MG63 (cell line): Measurements from ENCODE around the gene SOBP. TPM values are rescaled to one million over a fixed set of nuclear protein-coding genes. Genes with fewer than 3 reads are reported as not detected.

Experiments used
- DNase-seq: peaks from one replicate; pipeline ENCODE4 v3.0.0-alpha.2; 2020
- H3K27me3 ChIP-seq: fragments of 250-450 bp; sonication (Bioruptor Pico); 2 replicates; pipeline ENCODE4 v1.5.1; 2020; ENCODE audit warnings: mild to moderate bottlenecking, moderate library complexity
- H3K36me3 ChIP-seq: fragments of 250-450 bp; sonication (Bioruptor Pico); 2 replicates; pipeline ENCODE4 v1.5.1; 2020; ENCODE audit warnings: mild to moderate bottlenecking, moderate library complexity
- H3K4me3 ChIP-seq: fragments of 250-450 bp; sonication (Bioruptor Pico); 2 replicates; pipeline ENCODE4 v1.5.1; 2020; ENCODE audit warnings: mild to moderate bottlenecking, moderate library complexity
- H3K9me3 ChIP-seq: fragments of 250-450 bp; sonication (Bioruptor Pico); 2 replicates; pipeline ENCODE4 v1.5.1; 2020; ENCODE audit warnings: mild to moderate bottlenecking, moderate library complexity
- total RNA-seq: library from RNA; depleted of rRNA; stranded (reverse); fragments of >200 nt; shearing (Covaris generic); gene quantifications from 2 replicates; pipeline ENCODE4 v1.2.3, GENCODE V29; 2014; ENCODE audit warnings: low replicate concordance

The SOBP gene
- total RNA-seq, 1 experiment from 2014 or later = 0.69 TPM

DNA sequence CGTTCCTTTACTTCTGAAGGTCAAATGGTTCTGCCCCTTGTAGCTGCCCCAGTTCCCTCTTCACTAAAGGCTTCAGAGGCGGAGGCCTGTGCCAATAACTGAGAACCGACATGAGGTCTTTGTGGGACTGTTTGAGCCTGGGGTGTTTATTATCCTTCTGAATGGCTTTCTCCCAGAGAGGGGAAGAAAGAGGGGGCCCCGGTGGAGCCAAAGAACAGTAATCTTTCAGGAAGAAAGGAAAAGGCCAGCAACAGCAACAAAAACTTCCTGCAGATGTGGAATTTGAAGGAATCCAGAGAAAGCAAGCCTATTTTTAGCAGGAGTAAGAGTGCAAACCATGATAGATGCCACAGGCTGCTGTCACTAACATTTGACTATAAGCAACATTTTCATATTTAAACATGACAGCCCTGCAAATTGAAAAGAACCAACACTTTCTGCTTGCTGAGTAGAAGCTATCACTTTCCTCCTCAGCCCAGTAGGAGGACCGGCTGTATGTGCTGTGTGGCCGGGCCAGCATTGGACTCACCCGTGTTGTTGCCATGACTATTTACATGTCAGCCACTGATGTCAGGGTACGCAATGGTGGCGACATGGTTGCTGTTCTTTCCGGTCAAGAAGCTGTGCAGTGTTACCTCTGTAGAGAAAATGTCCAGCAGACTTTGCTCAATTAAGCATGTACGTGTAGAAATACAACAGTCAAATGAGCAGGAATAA is 121.3 kb downstream of the SOBP start:
- Histone ChIP-seq H3K4me3 (no peak overlapping the region), H3K36me3 (no peaks in the 10 kb centered on the region), H3K27me3 (peaks cover 3% of the 10 kb centered on the region; the same call in 1 of the 2 replicates), H3K9me3 (no peaks in the 10 kb centered on the region)
- DNase-seq = no peak

DNA sequence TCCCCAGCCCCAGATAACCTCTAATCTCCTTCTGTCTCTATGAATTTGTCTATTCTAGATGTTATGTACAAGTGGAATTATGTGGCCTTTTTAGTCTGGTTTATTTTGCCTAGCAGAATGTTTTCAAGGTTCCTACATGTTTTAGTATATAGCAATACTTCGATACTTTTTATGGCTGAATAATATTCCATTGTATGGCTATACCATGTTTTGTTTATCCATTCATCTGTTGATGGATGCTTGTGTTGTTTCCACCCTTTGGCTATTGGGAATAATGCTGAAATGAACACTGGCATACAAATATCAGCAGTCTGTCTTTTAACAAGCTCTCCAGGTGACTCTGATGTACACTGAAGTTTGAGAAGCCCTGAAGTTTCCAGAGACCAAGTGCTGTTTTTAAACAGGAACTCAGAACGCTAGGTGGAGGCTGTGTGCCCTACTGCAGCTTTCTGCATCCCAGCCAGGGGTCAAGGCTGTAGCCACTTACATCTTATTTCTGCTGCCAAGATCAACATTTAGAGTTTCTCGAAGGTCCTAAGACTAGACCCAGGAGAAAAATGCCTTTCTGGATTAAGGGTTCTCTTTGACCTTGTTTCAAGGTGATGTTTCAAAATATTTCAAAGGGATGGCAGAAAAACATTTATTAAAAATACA is 123.0 kb downstream of the SOBP start:
- Histone ChIP-seq H3K27me3 (peaks cover 3% of the 10 kb centered on the region; the same call in 1 of the 2 replicates), H3K9me3 (no peaks in the 10 kb centered on the region), H3K36me3 (no peaks in the 10 kb centered on the region), H3K4me3 (no peak overlapping the region)
- DNase-seq = no peak

DNA sequence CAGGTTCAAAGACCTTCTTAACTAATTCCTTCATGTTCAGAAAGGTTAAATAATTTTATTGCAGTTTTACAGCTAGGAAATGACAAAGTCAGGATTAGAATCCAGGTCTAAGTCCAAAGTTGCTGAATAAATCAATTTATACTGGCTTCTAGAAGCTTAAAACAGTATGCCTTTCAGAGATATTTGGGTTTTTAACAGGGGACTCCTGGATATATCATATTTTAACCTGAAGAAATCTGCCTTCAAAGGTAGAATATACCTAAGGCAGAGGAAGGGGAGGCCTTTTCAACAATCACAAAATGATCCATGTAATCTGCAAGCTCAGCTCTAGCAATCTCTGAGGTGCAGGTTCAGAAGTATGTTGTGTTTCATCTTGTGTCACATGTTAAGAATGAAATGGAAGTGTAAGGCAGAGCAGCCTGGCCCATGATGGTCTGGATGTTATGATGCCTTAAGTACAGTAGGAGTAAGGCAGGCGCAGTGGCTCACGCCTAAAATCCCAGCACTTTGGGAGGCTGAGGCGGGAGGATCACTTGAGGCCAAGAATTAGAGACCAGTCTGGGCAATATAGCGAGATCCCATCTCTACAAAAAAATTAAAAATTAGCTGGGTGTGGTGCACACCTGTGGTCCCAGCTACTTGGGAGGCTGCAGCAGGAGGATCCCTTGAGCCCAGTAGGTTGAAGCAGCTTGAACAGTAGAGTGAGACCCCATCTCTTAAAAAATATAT is 123.9 kb downstream of the SOBP start:
- DNase-seq = no peak
- H3K4me3 ChIP-seq = no peak overlapping the region
- H3K9me3 ChIP-seq = no peaks in the 10 kb centered on the region
- no peaks in the 10 kb centered on the region for H3K36me3 ChIP-seq
- peaks cover 3% of the 10 kb centered on the region; the same call in 1 of the 2 replicates for H3K27me3 ChIP-seq

DNA sequence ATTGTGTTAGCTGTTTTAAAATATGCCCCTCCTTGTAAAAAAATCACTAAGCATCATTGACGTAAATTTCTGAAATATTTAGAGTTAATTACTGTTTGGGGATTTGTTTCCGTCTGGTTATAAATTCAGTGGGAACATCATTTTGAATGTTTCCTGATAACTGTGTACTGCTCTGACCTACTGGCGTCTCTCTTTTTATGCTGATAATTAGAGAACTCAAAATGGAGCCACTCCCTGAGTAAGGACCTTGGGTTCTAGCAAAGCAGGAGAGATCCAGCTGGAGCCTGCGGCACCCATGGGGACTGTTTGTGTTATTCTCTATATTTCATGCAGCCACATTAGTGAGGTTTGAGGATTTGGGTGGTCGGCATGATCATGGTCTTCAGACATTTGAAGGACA is 124.9 kb downstream of the SOBP start:
- DNase-seq = no peak
- peaks cover 3% of the 10 kb centered on the region; the same call in 1 of the 2 replicates for H3K27me3 ChIP-seq
- no peaks in the 10 kb centered on the region for H3K36me3 ChIP-seq
- H3K4me3 ChIP-seq = no peak overlapping the region
- no peaks in the 10 kb centered on the region for H3K9me3 ChIP-seq

DNA sequence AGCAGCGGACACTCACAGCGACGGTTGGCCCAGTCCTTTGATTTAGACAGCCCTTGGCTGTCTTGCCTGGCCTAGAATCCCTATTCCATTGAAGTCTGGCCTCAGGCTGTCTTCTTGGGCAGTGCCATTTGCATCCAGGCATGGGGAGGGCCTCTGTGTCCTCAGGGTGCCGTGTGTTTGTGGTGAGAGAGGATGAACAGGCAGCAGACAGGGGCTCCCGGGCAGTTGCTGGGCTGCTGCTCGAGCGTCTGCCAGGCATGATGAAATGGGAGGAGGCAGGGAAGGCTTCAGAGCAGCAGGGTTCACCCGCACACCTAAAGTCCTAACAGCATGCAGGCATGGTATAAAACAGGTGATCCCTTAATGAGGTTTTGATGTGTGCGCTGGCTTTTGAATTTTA is 126.9 kb downstream of the SOBP start:
- no peak for DNase-seq
- no peaks in the 10 kb centered on the region for H3K9me3 ChIP-seq
- H3K4me3 ChIP-seq = no peak overlapping the region
- no peaks in the 10 kb centered on the region for H3K36me3 ChIP-seq
- H3K27me3 ChIP-seq = peaks cover 3% of the 10 kb centered on the region; the same call in 1 of the 2 replicates

DNA sequence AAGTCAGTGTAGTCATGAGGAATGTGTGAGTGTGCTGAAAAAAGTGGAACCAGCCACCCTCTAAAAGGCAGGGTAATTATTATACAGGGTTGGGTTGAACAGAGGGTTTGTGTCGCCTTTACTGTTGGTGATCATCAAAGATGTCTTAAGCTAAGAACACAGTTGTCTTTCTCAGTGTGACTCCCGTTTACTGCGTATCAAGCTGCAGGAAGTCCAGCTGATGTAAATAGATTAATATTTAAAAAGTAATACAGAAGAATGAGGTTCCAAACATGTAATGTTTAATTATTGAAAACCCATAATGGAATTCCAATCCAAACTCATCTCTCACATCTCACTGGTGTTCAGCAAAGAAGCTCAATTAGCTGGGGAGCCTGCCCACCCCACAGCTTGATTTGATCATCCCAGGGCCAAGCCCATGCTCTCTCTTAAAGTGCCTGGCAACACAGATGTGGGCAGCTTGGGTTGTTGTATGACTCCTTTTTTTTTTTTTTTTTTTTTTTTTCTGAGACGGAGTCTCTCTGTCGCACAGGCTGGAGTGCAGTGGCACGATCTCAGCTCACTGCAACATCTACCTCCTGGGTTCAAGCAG is 127.5 kb downstream of the SOBP start:
- H3K27me3 ChIP-seq = peaks cover 3% of the 10 kb centered on the region; the same call in 1 of the 2 replicates
- DNase-seq = no peak
- H3K36me3 ChIP-seq = no peaks in the 10 kb centered on the region
- no peak overlapping the region for H3K4me3 ChIP-seq
- H3K9me3 ChIP-seq = no peaks in the 10 kb centered on the region

DNA sequence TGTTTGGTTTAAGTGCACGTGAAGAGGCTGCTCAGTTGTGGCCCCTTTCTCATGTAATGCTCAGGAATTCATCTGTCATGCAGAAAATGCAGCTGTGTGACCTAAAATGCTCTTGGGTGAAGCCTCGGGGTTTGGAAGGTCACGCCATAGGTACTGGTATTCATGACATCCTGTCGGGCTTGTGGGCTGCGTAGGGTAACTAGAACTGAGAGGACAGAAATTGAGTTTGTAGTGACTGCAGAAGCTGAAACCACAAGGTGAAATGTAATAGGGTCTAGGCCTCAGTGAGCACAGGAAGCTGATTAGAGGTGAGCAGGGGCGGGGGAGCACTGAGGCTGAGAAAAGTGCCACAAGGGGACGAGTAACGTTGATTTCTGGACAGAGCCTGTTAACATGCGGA is 128.8 kb downstream of the SOBP start:
- H3K4me3 ChIP-seq = no peak overlapping the region

DNA sequence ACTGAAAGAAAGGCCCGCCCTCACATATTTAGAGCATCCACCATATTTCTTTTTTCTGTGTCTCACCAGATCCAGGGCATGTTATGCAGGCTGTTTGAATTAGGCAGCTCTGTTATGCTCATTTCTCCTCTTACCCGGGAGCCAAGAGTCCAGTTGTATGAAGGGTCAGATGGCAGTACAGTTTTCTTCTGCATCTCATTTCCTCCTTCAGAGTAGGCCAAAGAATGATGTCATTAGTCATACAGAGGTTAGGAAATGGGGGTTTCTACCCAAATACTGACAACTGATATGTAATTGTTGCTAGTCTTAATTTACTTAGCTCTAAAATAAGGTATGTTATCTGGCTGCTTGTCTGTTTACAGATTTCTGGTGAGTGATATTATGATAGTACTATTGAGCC is 130.8 kb downstream of the SOBP start:
- H3K4me3 ChIP-seq = no peak overlapping the region
- no peaks in the 10 kb centered on the region for H3K9me3 ChIP-seq
- DNase-seq = no peak
- no peaks in the 10 kb centered on the region for H3K36me3 ChIP-seq
- H3K27me3 ChIP-seq = no peaks in the 10 kb centered on the region

More for the DNA sequence above, 128.8 kb downstream of the SOBP start:
- no peaks in the 10 kb centered on the region for H3K36me3 ChIP-seq
- DNase-seq = no peak
- H3K9me3 ChIP-seq = no peaks in the 10 kb centered on the region
- H3K27me3 ChIP-seq = peaks cover 3% of the 10 kb centered on the region; the same call in 1 of the 2 replicates

DNA sequence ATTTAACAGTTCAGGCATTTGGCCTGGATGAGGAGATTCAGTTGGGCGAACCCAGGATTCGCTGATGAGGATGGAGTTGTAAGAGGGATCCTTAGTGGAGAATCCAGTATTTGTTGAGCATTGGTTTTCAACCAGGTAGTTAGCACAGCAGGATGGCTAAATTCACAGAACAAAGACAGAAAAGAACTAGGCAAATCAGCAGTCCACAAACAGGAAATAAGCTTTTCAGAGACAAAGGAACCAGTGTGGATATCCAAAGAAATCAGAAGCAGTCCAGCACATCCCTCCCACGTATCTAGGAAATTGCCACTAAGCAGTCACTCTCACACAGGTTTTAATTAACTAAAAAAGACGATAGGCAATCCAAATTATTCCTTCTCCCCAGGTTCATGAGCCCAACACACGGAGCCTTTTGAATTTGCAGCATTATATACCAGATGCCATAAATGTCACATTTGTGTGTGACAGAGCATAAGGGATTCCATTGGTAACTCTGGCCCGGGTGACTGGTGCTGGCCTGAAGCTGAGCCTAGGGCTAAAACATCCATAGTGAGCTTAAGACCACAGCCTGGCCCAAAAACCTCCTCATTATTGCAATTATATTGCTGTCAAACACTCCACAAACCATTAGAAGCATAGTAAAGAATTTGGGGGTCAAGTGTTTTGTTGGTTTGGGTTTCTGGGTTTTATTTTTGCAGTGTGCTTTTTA is 131.5 kb downstream of the SOBP start:
- H3K4me3 ChIP-seq = no peak overlapping the region

DNA sequence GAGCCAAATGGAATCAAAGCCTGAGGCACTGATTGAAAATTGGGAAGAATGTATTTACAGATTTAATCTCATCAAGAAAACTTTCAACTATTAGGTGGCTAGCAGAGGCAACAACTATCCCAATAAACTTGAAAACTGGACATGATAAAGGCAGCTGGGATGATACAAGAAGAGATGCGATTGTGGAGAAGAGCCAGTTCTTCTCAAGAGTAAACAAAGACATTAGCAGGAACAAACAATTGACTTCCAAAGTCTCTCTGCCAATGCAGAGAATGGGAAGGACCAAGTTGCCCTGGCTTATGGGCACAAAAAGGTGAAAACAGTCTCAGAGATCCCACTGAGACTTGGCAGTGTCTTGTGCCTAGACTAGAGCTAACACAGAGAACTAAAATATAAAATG is 132.4 kb downstream of the SOBP start:
- H3K4me3 ChIP-seq = no peak overlapping the region
- no peak for DNase-seq
- no peaks in the 10 kb centered on the region for H3K27me3 ChIP-seq
- no peaks in the 10 kb centered on the region for H3K36me3 ChIP-seq
- no peaks in the 10 kb centered on the region for H3K9me3 ChIP-seq

More for the DNA sequence above, 131.5 kb downstream of the SOBP start:
- no peak for DNase-seq
- Histone ChIP-seq H3K36me3 (no peaks in the 10 kb centered on the region), H3K27me3 (no peaks in the 10 kb centered on the region), H3K9me3 (no peaks in the 10 kb centered on the region)

DNA sequence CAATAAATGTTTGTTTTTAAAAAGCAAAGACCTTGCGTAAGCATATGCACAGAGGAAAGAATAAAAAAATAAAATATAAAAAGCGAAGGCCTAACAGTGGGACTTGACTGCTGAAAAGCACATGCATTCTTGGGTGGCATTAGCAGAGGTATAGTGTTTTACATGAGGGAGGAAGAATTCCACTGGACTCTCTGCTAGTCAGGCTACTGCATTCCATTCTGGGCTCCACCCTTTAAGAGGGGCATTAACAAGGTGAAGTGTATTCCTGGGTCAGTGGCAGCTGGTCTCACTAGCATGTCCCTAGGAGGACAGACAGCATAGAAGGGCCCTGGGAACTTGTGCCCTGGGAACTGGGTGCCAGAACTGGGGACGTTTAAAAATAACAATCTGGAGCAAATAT is 134.1 kb downstream of the SOBP start:
- Histone ChIP-seq H3K4me3 (no peak overlapping the region), H3K36me3 (no peaks in the 10 kb centered on the region), H3K9me3 (no peaks in the 10 kb centered on the region), H3K27me3 (no peaks in the 10 kb centered on the region)
- no peak for DNase-seq

DNA sequence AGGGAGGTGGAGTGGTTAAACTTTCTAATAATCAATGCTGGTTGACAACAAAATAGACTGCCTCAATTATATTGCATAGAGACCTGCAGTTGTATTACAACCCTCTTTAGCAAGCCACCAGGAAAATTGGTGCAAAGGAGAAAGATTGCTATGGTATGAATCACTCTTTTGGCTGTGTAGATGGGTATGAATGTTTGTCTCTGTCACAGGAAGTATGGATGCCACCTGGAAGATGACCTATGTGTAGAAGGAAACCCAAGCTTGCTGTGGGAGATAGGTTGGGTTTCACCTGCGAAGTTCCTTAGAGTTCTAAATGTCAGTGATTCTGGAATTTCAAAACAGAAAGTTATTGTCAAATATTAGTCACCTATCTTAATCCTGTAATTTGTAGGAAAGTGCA is 134.6 kb downstream of the SOBP start:
- H3K36me3 ChIP-seq = no peaks in the 10 kb centered on the region
- H3K27me3 ChIP-seq = no peaks in the 10 kb centered on the region
- H3K9me3 ChIP-seq = no peaks in the 10 kb centered on the region
- no peak overlapping the region for H3K4me3 ChIP-seq
- no peak for DNase-seq

DNA sequence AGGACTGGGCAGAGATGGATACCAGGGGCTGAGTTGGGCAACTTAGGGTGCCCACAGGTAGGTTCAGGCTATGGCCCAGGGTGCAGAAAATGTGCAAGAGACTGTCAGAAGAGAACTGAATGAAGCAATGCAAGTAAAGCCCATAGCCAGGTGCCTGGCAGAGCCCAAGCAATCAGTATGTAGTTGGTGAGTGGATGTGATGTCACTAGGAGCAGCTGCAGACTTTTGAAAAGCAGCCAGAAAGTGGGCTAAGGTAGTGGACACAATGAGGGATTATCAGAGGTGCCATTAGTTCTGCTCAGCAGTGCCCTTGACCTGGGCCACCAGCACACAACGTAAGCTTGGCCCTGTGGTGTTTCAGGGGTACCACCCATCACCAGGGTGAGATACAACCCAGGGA is 135.3 kb downstream of the SOBP start:
- H3K9me3 ChIP-seq = no peaks in the 10 kb centered on the region
- H3K4me3 ChIP-seq = no peak overlapping the region
- peaks cover 5% of the 10 kb centered on the region; the same call in 1 of the 2 replicates for H3K27me3 ChIP-seq
- H3K36me3 ChIP-seq = no peaks in the 10 kb centered on the region
- no peak for DNase-seq

DNA sequence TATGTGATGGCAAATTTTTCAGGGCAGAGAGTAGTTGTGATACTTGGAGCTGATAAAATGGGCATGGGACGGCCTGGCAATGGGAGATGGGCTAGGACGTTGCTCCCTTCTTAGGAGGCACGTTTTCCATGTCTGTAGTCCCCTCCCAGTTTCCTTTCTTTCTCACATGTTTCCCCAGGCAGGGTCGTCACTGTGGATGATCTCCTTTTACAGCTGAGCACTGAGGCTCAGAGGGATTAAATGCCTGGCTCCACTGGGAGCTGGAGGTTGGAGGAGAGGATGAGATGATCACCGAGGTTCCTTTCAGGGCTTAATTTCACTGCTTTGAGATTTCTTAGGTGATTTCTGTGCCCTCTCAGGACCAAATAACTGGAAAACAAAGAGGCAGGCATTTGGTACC is 136.7 kb downstream of the SOBP start:
- DNase-seq = no peak
- Histone ChIP-seq H3K4me3 (no peak overlapping the region), H3K9me3 (no peaks in the 10 kb centered on the region)

DNA sequence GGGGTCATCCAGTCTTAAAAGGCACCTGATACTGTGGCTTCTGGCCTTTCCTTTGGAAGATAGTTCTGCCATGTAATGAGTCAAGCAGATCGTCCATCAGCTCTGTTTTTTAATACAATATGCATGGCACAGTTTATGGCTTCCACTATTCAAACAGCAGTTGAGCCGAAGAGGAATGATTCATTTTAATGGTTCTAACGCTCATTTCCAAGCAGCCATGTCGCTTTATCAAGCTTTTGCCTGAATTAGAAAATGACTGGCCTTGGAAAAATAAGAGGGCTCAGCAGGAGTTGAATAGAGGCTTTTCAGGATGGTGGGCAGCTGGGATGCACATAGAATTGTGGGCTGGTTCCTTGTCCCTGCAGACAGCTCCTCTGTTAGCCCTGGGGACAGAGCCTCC is 138.1 kb downstream of the SOBP start:
- no peak for DNase-seq
- no peaks in the 10 kb centered on the region for H3K36me3 ChIP-seq
- H3K27me3 ChIP-seq = peaks cover 5% of the 10 kb centered on the region; the same call in 1 of the 2 replicates
- H3K4me3 ChIP-seq = no peak overlapping the region
- H3K9me3 ChIP-seq = no peaks in the 10 kb centered on the region

More for the DNA sequence above, 136.7 kb downstream of the SOBP start:
- H3K27me3 ChIP-seq = peaks cover 5% of the 10 kb centered on the region; the same call in 1 of the 2 replicates
- H3K36me3 ChIP-seq = no peaks in the 10 kb centered on the region

DNA sequence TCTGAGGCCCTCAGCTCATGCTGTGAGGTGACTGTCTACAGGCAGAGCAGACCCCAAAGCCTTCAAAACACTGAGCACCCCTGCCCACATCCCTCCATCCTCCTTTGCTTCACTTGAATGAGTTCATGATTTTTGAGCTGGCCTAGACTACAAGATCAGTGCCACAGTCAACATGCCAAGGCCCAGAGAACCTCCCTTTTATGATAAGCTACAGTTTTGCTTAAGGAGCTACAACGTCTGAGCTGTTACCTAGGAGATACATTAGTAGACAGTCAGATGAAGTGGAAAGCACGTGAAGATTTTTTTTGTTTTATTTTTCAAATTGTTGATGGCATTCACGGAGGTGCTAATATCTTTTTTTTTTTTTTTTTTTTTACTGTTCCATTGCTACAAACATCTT is 139.0 kb downstream of the SOBP start:
- H3K27me3 ChIP-seq = peaks cover 5% of the 10 kb centered on the region; the same call in 1 of the 2 replicates
- no peak for DNase-seq
- H3K36me3 ChIP-seq = no peaks in the 10 kb centered on the region
- no peak overlapping the region for H3K4me3 ChIP-seq
- H3K9me3 ChIP-seq = no peaks in the 10 kb centered on the region
